Stimulated activated CD8-positive, alpha-beta memory T cell treated with anti-CD3 and anti-CD28 coated beads, Interleukin-7, amount 100 ng/mL, for 48 hours (primary cell): ENCODE results near the gene COL21A1.

ENCODE experiments used
- DNase-seq, 2 donors: peaks; one replicate each; pipeline ENCODE4 v3.0.0-alpha.2; 2020; ENCODE audit warnings: low read depth in 1 of 2; ENCODE audit errors: extremely low read depth in 1 of 2

The COL21A1 gene

DNA sequence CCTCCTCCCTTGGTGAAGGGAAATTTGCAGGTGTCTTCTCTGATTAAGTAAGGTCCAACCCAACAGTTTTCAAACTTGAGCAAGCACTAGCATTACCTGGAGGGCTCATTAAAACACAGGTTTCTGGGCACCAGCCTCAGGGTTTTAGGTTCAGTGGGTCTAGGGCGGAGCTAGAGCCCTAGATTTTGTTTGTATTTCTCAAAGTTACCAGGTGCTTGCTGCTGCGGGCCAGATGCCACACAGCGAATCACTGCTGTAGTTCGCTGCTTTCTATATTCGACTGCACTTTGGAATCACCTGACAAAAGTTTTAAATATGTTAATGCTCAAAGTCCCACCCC, 869 bp downstream of the COL21A1 start:
- no peak for DNase-seq

- no peak for DNase-seq
These were observed 1.5 kb downstream of the COL21A1 start for GRCh38 chr6:56245903-56246351.

DNA sequence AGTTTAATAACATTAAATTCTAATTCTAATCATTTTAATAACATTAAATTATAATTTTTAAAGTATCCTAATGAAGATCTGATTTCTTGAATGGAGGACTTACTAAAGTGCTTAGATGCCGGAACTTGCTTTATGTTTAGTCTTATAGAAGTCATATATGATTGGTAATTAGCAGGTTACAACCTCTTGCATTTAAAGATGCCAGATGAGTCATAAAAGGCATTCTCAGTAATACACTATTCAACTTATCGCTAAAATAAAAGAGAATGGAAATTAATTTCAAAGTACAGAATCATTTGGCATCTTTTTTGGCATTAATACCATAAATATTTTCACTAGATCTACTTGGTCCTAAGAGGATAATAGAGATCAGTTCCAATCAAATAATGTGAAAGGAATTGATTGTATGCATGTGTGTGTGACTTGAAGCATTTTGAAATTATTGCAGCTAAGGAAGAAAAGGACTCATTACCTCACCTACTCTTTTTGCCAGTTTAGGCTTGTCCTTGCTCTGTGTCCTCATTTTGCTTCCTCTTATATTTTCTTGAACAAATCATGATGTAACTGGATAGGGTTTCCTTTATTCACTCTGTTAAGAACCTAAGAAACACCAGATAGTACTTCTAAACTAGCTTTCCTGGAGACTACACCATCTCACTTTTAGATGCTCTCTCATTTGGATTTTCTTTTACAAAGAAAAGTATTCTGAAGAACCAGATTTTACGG, 2.7 kb downstream of the COL21A1 start:
- no peak for DNase-seq

GRCh38 chr6:56244089-56244488, 3.3 kb downstream of the COL21A1 start:
- DNase-seq, result no peak

GRCh38 chr6:56243518-56244070, 3.8 kb downstream of the COL21A1 start:
- no peak for DNase-seq

- no peak for DNase-seq
These were observed 5.0 kb downstream of the COL21A1 start for GRCh38 chr6:56242346-56242745.

GRCh38 chr6:56241124-56241802, 6.1 kb downstream of the COL21A1 start:
- no peak for DNase-seq

- DNase-seq, result no peak
These were observed 9.0 kb downstream of the COL21A1 start for GRCh38 chr6:56238352-56238751.

- DNase-seq, result no peak
These were observed 12.1 kb downstream of the COL21A1 start for GRCh38 chr6:56235245-56235644.

DNA sequence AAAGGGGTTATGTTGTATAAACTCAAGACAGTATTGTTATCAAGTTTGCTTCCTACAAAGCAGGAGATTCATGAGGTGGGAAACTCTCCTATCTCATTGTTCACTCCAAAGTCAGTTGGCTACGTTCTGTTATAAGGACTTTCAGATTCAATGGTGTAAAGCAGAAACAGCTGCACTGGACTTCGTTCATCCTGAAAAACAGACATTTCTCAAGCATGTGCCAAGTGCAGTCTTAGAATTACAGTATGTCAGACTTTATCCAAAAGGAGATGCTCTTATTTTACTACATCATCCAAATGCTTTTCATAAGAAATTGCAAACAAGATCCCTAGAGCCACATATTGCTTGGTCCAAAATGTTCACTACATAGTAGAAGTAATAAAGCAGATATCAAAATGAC, 14.9 kb downstream of the COL21A1 start:
- DNase-seq, result no peak

GRCh38 chr6:56231827-56232226, 15.6 kb downstream of the COL21A1 start:
- DNase-seq, result no peak

DNA sequence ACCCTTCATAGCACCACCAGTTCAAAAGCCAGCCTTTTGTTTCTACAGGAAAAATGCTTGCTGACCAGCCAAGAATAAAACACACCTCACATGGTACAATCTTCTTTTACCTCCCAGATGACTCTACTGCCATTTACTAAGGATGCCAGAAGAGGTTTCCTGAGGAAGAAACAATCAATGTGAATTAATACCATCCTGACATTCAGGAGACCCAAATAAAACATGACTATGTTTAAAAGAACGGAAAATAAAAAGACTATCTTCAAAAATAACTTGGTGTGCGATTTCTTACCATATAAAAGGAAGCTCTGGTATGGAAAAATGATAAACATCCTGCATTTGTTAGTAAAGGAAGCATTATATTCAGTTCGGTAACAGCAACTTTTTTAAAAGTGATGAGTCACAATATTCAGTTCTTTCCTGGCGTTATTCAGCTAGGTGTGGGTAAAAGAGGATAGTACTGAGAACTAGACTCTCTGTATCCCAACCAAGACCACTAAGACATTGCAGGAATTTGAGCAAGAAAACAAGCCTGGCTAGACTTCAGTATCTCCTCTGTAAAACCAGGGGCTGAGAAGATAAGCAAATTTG, 16.3 kb downstream of the COL21A1 start:
- no peak for DNase-seq

DNA sequence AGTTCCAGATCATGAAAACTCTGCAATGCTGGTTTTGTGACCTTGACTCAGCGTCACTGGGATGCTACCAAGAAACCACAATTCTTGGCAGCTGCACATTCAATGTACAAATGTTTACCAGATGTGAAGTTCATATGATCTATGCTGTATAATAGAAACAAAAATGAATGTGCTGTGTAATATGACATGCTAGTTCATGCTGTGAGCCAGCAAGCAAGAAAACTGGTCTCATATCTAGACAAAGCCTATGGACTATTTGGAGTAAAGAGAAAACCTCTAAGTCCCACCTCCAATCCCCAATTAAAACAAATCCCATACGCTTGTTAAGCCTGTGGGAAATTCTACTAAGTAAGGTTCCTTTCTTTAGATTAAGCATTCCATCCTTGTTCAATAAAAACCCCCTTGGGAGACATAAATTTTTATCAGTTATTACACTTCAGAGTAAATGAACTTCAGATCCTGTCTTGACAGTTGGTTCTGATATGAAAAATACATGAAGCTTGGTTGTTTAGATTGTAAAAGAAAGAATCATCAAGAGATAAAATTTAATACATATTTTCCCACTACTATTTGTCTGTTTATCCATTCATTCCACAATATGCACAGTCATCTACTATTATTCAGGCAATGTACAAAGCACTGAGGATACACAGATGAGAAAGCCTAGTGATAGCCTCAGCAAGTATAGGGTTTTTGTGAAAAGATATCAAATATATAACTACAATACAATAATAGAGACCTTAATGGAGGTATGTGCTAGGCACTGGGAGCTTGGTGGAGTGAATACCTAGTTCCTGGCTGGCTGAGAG, 20.1 kb downstream of the COL21A1 start:
- no peak for DNase-seq

DNA sequence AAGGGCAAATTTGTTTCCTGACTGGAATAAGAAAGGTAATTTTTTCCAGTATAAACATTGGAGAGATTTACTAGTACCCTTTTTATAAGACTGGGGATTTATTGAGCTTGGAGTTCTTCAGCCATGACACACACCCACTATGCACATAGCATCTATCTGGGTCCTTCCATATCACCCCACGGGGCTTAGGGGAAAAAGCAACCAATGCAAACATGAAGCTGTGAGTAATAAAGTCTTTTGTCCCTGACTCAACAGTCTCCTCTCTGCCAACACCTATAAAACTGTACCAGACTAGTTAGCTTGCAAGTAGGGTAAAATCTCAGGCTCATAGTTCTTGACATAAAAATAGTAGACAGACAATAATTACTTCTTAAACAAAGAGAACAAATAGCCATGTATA, 23.4 kb downstream of the COL21A1 start:
- DNase-seq, result no peak

DNA sequence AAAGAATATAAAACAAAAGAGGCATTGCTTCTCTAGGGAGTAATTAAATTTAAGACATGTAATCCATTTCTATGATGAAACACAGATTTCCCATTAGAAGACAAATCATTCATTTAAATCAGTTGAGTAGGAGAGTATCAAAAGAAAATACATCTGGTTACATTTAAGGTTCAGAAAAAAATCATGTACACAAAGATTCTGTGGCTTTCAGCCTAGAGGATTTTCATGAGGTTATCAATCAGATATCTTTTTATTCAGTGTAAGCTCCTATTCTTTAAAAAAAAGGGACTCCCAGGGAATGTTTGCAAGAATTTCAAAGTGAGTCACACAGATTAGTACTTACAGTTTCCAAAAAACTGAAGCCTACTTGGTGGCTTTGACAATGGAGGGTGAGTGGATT, 24.9 kb downstream of the COL21A1 start:
- DNase-seq, result no peak

DNA sequence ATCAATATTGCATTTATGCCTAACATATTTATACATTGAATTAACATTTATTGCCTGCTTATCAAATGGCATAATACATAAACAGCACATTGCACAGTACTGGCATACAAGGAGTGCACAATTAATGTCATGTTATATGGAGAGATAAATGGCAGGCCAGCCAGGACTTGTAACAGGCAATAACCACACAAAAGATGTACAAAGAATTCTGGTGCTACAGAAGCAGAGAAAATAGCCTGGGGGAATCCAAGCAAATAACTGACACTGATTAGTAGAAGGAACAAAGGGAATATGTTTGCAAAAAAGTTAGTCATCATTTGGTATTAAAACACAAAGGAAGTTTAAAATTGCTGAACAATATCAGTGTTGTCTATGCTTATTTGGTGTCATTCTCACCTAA, 27.3 kb downstream of the COL21A1 start:
- DNase-seq, result no peak

- DNase-seq, result no peak
These were observed 32.7 kb downstream of the COL21A1 start for GRCh38 chr6:56214703-56215101.

DNA sequence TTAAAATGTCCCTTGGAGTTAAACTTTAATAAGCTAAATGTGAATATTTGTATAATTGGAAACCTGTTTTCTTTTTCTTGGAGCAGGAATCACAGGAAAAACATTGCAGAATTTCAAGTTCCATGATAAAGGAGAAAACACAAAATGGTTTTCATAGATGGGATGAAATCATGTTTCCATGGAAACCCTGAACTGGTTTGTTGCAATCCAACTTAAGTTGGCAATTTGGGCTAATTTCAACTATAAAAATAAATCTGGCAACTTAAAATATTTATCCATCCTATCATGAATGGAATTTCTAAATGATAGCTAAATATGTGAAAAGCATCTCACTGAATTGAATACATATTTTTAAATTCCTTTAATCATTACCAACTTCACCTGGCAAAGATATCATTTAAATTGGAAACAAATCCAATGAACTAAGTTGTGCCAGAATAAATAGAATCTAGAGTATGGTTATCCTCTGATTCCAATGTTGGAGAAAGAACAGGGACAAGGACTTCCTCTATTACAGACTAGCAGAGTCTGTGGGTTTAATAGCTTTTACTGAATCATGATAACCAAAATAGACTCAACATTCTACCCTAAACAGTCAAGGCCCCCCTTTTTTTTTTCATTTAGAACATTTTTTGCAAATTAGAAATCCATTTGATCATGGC, 33.2 kb downstream of the COL21A1 start:
- DNase-seq, result no peak

GRCh38 chr6:56211724-56212123, 35.7 kb downstream of the COL21A1 start:
- no peak for DNase-seq

- no peak for DNase-seq
These were observed 43.2 kb downstream of the COL21A1 start for GRCh38 chr6:56204134-56204533.

GRCh38 chr6:56199956-56200355, 47.4 kb downstream of the COL21A1 start:
- DNase-seq, result no peak
